Measurements from ENCODE around the gene HTR6.

The HTR6 gene

DNA sequence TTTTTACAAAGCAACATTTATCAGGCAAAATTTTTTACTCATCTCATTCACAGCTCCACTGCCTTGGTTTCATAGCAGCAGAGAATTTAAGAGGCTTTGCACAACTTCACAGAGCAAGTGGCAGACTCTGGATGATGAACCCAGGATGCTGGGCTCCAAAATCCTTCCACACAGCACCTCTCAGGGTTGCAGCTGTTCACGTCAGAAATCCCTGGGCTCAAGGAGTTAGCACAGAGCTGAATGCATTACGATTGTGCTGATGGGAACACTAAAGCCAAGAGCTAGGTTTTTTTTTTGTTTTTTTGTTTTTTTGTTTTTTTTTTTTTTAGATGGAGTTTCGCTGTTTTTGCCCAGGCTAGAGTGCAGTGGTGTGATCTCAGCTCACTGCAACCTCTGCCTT is 2.4 kb upstream of the HTR6 start:
- no peak for TF ChIP-seq TAF1 (IDR thresholded peaks at IDR 0.05; ENCODE audit: borderline replicate concordance, insufficient read depth, low read length)

DNA sequence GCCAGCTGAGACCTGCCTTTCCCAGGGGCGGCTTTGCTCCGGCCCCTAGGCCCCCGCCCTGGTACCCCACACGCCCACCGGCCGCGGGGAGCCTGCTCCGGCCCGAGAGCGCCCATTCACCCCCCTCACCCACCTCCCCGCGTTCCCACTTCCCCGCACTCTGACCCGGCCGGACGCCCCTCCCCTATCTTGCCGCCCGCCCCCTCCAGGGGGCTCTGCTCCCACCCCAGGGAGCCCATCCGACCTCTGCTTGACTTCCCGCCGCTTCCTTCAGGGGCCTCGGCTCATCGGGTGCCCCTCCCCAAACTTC is 466 bp downstream of the HTR6 start:
- TF ChIP-seq FOXP2 (optimal IDR thresholded peaks at IDR 0.05; ENCODE audit: borderline replicate concordance, extremely low read depth, extremely low read length, insufficient read depth) (no peak), POLR2AphosphoS5 (IDR thresholded peaks at IDR 0.05; ENCODE audit: low read depth, low read length) (no peak), SIN3A (IDR thresholded peaks at IDR 0.05; ENCODE audit: borderline replicate concordance, insufficient read depth, low read length) (no peak), TAF1 (IDR thresholded peaks at IDR 0.05; ENCODE audit: borderline replicate concordance, insufficient read depth, low read length) (no peak)
- TF ChIP-seq, protein P1, sequence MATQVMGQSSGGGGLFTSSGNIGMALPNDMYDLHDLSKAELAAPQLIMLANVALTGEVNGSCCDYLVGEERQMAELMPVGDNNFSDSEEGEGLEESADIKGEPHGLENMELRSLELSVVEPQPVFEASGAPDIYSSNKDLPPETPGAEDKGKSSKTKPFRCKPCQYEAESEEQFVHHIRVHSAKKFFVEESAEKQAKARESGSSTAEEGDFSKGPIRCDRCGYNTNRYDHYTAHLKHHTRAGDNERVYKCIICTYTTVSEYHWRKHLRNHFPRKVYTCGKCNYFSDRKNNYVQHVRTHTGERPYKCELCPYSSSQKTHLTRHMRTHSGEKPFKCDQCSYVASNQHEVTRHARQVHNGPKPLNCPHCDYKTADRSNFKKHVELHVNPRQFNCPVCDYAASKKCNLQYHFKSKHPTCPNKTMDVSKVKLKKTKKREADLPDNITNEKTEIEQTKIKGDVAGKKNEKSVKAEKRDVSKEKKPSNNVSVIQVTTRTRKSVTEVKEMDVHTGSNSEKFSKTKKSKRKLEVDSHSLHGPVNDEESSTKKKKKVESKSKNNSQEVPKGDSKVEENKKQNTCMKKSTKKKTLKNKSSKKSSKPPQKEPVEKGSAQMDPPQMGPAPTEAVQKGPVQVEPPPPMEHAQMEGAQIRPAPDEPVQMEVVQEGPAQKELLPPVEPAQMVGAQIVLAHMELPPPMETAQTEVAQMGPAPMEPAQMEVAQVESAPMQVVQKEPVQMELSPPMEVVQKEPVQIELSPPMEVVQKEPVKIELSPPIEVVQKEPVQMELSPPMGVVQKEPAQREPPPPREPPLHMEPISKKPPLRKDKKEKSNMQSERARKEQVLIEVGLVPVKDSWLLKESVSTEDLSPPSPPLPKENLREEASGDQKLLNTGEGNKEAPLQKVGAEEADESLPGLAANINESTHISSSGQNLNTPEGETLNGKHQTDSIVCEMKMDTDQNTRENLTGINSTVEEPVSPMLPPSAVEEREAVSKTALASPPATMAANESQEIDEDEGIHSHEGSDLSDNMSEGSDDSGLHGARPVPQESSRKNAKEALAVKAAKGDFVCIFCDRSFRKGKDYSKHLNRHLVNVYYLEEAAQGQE (IDR thresholded peaks at IDR 0.05; ENCODE audit: insufficient read depth in 1 of 2, low read depth in 2 of 2, low read length in 2 of 2), result no peak

DNA sequence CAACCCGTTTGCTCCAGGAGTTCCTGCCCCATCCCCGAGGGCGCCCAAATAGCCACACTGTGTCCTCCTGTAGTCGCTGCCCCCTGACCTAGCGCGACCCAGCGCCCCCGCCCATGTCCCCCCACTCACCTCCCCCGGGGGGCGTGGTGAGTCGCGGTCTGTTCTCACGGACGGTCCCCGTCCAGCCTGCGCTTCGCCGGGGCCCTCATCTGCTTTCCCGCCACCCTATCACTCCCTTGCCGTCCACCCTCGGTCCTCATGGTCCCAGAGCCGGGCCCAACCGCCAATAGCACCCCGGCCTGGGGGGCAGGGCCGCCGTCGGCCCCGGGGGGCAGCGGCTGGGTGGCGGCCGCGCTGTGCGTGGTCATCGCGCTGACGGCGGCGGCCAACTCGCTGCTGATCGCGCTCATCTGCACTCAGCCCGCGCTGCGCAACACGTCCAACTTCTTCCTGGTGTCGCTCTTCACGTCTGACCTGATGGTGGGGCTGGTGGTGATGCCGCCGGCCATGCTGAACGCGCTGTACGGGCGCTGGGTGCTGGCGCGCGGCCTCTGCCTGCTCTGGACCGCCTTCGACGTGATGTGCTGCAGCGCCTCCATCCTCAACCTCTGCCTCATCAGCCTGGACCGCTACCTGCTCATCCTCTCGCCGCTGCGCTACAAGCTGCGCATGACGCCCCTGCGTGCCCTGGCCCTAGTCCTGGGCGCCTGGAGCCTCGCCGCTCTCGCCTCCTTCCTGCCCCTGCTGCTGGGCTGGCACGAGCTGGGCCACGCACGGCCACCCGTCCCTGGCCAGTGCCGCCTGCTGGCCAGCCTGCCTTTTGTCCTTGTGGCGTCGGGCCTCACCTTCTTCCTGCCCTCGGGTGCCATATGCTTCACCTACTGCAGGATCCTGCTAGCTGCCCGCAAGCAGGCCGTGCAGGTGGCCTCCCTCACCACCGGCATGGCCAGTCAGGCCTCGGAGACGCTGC is 1.1 kb downstream of the HTR6 start:
- no peak for TF ChIP-seq SIN3A (IDR thresholded peaks at IDR 0.05; ENCODE audit: borderline replicate concordance, insufficient read depth, low read length)
- no peak for TF ChIP-seq POLR2AphosphoS5 (IDR thresholded peaks at IDR 0.05; ENCODE audit: low read depth, low read length)
- no peak for TF ChIP-seq FOXP2 (optimal IDR thresholded peaks at IDR 0.05; ENCODE audit: borderline replicate concordance, extremely low read depth, extremely low read length, insufficient read depth)
- TF ChIP-seq, protein P1 (IDR thresholded peaks at IDR 0.05; ENCODE audit: insufficient read depth in 1 of 2, low read depth in 2 of 2, low read length in 2 of 2), result no peak
- TF ChIP-seq TAF1 (IDR thresholded peaks at IDR 0.05; ENCODE audit: borderline replicate concordance, insufficient read depth, low read length), result no peak

DNA sequence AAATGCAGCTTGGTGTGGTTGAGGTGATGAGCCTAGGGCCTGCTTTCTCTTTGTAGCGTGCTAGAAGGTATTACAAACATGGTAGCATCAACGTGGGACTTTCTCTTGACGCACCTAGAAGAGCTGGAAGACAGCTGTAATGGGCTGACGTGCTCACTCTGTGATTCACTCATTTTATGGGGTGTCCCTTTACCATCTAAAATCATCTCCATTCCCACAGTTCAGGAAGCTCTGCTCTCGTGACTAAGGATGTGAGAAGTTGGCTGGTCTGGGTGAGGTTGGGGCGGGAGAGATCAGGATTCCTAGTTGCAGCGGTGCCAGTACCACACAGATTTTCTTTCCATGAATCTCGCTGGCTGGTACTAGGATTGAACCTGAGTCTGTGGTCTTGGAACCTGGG is 4.2 kb downstream of the HTR6 start:
- TF ChIP-seq POLR2AphosphoS5 (IDR thresholded peaks at IDR 0.05; ENCODE audit: low read depth, low read length), result no peak
- TF ChIP-seq, protein P1 (IDR thresholded peaks at IDR 0.05; ENCODE audit: insufficient read depth in 1 of 2, low read depth in 2 of 2, low read length in 2 of 2), result no peak
- TF ChIP-seq TAF1 (IDR thresholded peaks at IDR 0.05; ENCODE audit: borderline replicate concordance, insufficient read depth, low read length), result no peak
- TF ChIP-seq SIN3A (IDR thresholded peaks at IDR 0.05; ENCODE audit: borderline replicate concordance, insufficient read depth, low read length), result no peak
- no peak for TF ChIP-seq FOXP2 (optimal IDR thresholded peaks at IDR 0.05; ENCODE audit: borderline replicate concordance, extremely low read depth, extremely low read length, insufficient read depth)

DNA sequence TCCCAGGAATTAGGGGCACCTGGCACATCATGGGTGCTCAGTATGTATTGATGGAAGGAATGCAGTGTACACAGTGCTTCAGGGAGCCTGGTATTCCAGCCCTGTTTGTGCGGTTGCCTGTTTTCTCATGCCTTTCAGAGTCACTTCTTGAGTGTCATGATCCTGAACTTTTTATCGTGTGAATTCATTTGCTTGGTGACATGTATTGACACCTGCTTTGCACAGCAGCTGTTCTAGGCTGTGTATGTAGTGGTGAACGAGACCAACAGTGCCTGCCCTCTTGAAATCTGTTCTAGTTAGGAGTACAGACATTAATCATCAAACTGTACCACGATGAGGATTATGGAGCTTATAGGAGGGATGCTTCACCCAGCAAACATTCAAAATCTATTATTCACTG is 6.1 kb downstream of the HTR6 start:
- TF ChIP-seq POLR2AphosphoS5 (IDR thresholded peaks at IDR 0.05; ENCODE audit: low read depth, low read length) (no peak), TAF1 (IDR thresholded peaks at IDR 0.05; ENCODE audit: borderline replicate concordance, insufficient read depth, low read length) (no peak), FOXP2 (optimal IDR thresholded peaks at IDR 0.05; ENCODE audit: borderline replicate concordance, extremely low read depth, extremely low read length, insufficient read depth) (no peak)
- TF ChIP-seq, protein P1 (IDR thresholded peaks at IDR 0.05; ENCODE audit: insufficient read depth in 1 of 2, low read depth in 2 of 2, low read length in 2 of 2), result no peak

All from PFSK-1 (cell line).